Fibroblast of skin of right biceps (primary cell): ENCODE measurements around the gene LAMA4.

Experiments
- DNase-seq: peaks from one replicate; pipeline ENCODE4 v3.0.0-alpha.2; 2013

The LAMA4 gene

DNA sequence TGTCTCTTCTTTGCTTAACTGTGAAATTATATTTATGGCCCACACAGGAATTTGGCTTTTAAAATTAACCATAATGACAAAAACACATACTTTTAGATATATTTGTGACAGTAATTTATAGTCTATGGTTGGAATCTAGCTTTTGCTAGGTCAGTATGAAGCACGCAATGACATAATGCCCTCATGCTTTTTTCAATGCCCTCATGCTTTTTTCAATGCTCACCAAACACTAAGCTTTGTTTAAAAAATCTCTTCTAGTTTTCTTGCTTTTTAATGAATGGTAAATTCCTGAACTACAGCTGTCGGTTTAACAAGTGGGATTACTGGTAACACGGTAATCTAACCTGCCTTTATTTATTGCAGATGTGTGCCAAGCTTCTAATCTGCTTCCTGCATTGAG, 187.8 kb downstream of the LAMA4 start:
- DNase-seq, result no peak

DNA sequence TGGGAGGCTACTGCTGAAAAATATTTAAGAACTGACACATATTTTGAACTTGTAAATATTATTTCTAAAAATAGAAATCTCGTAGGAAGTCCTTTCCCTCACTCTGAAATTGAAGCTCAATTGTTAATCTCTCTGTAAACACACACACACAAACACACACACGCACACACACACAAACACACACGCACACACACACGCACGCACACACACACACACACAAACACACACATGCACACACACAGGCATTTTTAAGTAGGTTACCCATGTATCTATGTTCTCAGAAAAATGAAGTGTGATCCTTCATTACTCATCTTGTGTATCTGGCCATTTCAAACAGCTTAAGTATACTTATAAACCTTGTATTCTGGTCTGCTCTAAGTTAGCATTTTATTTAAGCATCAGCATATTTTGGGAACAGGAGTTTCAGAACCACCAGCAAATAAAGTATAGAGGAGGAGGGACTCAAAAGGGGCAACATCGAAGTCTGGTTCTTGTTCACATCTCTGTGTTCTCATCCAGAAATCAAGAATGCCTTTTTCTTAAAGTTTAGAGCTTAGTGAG, 188.9 kb downstream of the LAMA4 start:
- DNase-seq, result no peak

DNA sequence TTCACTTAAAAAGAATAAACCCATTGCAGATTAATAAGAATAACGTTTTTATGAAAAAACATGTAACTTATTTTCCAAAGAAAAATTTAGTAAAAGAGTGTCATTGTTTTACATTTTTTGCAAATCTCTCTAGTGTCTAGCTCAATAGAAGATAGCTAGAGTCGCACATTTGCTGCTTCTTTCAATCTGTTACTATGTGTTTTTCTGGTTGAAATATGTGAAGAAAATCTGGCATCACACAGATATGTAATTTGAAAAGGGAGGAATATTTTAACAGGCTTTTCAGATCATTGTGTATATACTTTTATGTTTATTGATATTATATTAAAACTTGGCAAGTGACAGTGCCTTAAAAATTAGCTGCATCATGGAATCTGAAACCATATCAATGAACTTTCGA, 191.4 kb downstream of the LAMA4 start:
- no peak for DNase-seq

DNA sequence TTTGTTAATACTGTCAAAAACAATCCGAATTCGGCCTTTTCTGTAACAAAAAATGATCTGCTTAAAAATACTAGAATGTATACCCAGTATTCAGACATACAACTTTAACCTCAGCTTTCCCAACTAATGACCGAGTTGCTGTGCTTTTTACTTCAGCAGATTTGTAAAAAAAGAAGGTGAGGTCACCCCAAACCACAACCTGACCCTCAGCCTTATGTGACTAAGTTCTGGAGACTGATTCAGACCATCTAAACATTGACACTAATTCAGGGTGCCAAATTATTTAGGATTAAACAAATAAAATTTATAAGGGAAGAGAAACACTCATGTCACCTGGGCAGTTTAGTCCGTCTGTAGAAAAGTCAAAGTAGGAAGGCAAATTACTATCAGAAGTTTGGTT, 192.8 kb downstream of the LAMA4 start:
- DNase-seq, result no peak
